Bronchial epithelial cell (primary cell): ENCODE data around the gene TPGS1. TPM values are rescaled to one million over a fixed set of nuclear protein-coding genes. Genes with fewer than 3 reads are reported as not detected.

Source experiments
- DNase-seq: peaks from one replicate; pipeline ENCODE4 v3.0.0-alpha.2; 2010; ENCODE audit warnings: low read depth
- FAIRE-seq: peaks from 2 replicates; lab custom pipeline; 2011; peaks lifted over from hg19 to GRCh38; lab: Jason Lieb, UNC
- H3K27me3 ChIP-seq: 2 replicates; pipeline ENCODE4 v1.5.1; 2011; ENCODE audit warnings: low read length; ENCODE audit not compliant: control insufficient read depth, insufficient read depth
- H3K36me3 ChIP-seq: 2 replicates; pipeline ENCODE4 v1.5.1; 2011; ENCODE audit warnings: low read length; ENCODE audit not compliant: control insufficient read depth, insufficient read depth
- H3K4me3 ChIP-seq: 2 replicates; pipeline ENCODE4 v1.5.1; 2011; ENCODE audit warnings: mild to moderate bottlenecking, low read depth, low read length, control low read depth
- total RNA-seq: library from RNA; depleted of rRNA; stranded (reverse); fragments of >200 nt; gene quantifications from 2 replicates; pipeline ENCODE4 v1.2.1, GENCODE V29; 2014
- TF ChIP-seq, protein P1 (sequence below): IDR thresholded peaks from 2 replicates; pipeline ENCODE4 v1.5.1; 2011; ENCODE audit warnings: mild to moderate bottlenecking, moderate library complexity, low read length, control low read depth, inconsistent platforms; ENCODE audit not compliant: insufficient read depth, severe bottlenecking

TPGS1 gene, protein sequence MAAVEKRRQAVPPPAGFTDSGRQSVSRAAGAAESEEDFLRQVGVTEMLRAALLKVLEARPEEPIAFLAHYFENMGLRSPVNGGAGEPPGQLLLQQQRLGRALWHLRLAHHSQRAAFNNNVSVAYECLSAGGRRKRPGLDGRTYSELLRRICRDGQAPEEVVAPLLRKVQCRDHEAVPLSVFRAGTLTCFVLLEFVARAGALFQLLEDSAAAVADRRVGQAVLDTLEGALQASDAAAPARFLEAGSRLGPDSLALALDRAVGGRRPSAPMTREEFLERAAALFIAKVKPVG
- total RNA-seq = 16.8 and 23.2 TPM in 2 replicates

DNA sequence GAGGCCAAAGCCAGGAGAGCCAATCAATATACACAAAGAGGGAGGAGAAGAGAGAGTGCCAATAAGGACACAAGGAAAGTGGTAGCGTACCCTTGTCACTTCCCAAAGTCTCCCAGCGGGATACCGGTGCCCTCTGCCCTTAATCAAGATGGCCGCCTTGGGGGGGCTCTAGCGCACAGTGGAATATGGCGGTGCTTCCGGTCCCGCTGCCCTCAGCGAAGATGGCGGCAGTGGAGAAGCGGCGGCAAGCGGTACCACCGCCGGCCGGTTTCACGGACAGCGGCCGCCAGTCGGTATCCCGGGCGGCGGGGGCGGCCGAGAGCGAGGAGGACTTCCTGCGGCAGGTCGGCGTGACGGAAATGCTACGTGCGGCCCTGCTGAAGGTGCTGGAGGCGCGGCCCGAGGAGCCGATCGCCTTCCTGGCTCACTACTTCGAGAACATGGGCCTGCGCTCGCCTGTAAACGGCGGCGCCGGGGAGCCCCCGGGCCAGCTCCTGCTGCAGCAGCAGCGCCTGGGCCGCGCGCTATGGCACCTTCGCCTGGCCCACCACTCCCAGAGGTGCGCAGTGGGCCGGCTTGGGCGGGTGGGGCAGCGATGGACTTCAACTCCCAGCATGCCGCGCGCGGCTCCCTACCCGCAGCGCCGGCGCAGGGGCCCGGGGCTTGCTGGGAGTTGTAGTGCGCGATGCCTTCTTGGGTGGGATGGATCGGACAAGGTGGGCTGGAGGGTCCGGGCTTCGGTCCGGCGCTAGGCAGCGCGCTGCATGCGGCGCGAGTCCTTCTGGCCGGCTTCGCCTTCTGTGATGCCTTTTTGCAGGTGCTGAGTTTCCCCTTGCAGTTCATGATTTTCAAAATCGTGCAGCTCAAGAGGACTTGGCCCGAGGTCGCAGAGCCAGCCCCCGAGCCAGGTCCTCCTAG, at the start of gene TPGS1:
Gene TPGS1, plus strand, starts transcription at position 212 of the 918 bp plus-strand sequence. Its CDS starts 10 bp downstream, at position 222.
- H3K27me3 ChIP-seq = no peaks in the 10 kb centered on the region
- H3K36me3 ChIP-seq = peaks cover 2% of the 10 kb centered on the region
- DNase-seq (no peak), FAIRE-seq (no peak)
- TF ChIP-seq, protein P1, sequence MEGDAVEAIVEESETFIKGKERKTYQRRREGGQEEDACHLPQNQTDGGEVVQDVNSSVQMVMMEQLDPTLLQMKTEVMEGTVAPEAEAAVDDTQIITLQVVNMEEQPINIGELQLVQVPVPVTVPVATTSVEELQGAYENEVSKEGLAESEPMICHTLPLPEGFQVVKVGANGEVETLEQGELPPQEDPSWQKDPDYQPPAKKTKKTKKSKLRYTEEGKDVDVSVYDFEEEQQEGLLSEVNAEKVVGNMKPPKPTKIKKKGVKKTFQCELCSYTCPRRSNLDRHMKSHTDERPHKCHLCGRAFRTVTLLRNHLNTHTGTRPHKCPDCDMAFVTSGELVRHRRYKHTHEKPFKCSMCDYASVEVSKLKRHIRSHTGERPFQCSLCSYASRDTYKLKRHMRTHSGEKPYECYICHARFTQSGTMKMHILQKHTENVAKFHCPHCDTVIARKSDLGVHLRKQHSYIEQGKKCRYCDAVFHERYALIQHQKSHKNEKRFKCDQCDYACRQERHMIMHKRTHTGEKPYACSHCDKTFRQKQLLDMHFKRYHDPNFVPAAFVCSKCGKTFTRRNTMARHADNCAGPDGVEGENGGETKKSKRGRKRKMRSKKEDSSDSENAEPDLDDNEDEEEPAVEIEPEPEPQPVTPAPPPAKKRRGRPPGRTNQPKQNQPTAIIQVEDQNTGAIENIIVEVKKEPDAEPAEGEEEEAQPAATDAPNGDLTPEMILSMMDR = no peak
- H3K4me3 ChIP-seq = peak within 1 kb of the TSS; percentile 74

DNA sequence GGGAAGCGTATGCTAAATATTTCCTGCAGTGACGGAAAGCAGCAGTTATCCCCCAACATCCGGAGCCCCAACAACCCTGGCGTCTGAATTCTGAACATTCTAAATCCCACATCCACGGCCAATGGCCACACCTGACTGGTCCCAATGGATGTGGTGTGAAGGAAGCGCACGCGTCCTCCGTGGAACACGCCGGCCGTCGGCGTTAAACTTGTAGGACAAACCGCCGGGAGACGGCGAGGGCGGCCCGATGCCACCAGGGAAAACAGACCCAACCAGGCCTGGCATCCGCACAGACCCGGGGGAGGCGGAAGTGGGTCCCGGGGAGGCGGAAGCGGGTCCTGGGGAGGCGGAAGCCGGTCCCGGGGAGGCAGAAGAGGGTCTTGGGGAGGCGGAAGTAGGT, 49.7 kb upstream of the TPGS1 start:
- no peak overlapping the region for H3K4me3 ChIP-seq
- H3K36me3 ChIP-seq = no peaks in the 10 kb centered on the region
- peaks cover 9% of the 10 kb centered on the region for H3K27me3 ChIP-seq
- TF ChIP-seq, protein P1 = no peak
- DNase-seq (no peak), FAIRE-seq (no peak)

DNA sequence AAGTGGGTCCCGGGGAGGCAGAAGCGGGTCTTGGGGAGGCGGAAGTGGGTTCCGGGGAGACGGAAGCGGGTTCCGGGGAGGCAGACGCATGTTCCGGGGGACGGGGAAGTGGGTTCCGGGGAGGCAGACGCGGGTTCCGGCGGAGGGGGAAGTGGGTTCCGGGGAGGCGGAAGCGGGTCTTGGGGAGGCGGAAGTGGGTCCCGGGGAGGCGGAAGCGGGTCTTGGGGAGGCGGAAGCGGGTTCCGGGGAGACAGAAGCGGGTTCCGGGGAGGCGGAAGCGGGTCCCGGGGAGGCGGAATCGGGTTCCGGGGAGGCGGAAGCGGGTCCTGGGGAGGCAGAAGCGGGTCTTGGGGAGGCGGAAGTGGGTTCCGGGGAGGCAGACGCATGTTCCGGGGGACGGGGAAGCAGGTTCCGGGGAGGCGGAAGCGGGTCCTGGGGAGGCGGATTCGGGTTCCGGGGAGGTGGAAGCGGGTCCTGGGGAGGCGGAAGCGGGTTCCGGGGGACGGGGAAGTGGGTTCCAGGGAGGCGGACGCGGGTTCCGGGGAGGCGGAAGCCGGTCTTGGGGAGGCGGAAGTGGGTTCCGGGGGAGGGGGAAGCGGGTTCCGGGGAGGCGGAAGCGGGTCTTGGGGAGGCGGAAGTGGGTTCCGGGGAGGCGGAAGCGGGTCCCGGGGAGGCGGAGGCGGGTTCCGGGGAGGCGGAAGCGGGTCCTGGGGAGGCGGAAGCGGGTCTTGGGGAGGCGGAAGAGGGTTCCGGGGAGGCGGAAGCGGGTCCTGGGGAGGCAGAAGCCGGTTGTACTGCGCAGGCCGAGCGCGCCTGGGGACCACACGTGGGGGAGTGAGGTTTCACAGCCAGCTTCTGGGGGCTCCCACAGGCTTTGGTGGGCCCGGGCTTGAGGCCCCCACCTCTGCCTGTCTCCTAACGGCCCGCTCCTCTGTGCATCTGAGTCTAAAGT, 48.9 kb upstream of the TPGS1 start:
- no peaks in the 10 kb centered on the region for H3K36me3 ChIP-seq
- no peak overlapping the region for H3K4me3 ChIP-seq
- DNase-seq (no peak), FAIRE-seq (no peak)
- H3K27me3 ChIP-seq = peaks cover 9% of the 10 kb centered on the region
- TF ChIP-seq, protein P1 = no peak

DNA sequence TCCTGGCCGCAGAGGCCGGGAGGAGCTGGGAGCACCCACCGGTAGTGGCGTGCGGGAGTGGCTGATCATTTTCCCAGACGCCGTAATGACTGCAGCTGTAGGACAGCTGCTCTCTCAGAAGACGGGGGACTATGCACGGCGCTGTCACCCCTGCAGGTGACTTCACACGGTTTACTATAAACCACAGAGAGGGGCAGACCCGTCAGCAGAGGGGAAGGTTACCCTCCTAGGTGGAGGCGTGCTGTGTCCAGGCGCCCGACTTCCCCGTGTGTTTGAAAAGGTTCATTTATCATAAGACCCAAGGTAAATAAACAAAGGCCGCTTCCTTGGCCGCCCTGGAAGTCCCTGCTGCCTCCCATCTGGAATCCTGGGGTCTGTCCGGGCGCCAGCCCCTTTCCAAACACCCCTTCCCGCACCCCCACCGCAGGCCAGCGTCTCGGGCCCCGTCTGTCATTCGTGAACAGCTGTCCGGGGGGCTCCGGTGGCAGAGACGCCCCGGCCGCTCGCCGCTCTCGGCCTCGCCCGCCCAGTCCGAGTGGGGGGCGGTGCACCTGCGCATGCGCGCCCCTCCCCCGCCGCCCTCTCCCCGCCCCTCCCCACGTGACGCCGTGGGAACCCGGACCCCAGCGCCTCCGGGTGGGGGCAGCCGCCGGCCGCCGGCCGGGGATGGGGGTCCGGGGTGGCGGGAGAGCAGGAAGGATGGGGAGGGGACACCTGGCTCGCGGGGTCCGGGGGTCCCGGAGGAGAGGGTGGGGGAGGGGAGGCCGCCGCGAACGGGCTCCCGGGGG, 47.4 kb upstream of the TPGS1 start:
- FAIRE-seq (no peak), DNase-seq (no peak)
- Histone ChIP-seq H3K27me3 (peaks cover 9% of the 10 kb centered on the region), H3K36me3 (no peaks in the 10 kb centered on the region), H3K4me3 (peak overlapping the region; percentile 43)
- TF ChIP-seq, protein P1 = no peak
